ENCODE measurements around the gene ACP2. TPM values are rescaled to one million over a fixed set of nuclear protein-coding genes. Genes with fewer than 3 reads are reported as not detected.

Gene ACP2
- total RNA-seq, 1 donor: 24.9 TPM

Other genes with a start within 250 kb of the ACP2 start
- 98.5 and 152 TPM in 2 replicates for gene ARFGAP2, start 71.9 kb downstream of the ACP2 start, total RNA-seq (ENCODE audit: low replicate concordance)
- gene PACSIN3, start 62.4 kb downstream of the ACP2 start, total RNA-seq (ENCODE audit: low replicate concordance): 28.8 and 31.6 TPM in 2 replicates
- 47.2 and 99.4 TPM in 2 replicates for gene DDB2, start 33.8 kb downstream of the ACP2 start, total RNA-seq (ENCODE audit: low replicate concordance)
- gene NR1H3, start 9.2 kb upstream of the ACP2 start, total RNA-seq (ENCODE audit: low replicate concordance): 8.8 and 22.0 TPM in 2 replicates
- gene MADD, start 21.3 kb upstream of the ACP2 start, total RNA-seq (ENCODE audit: low replicate concordance): 23.7 and 31.5 TPM in 2 replicates
- gene MYBPC3, start 103.9 kb upstream of the ACP2 start, total RNA-seq (ENCODE audit: low replicate concordance): not detected in 2 replicates
- gene SPI1, start 129.7 kb upstream of the ACP2 start, total RNA-seq (ENCODE audit: low replicate concordance): not detected in 2 replicates
- 28.5 and 47.5 TPM in 2 replicates for gene SLC39A13, start 159.8 kb upstream of the ACP2 start, total RNA-seq (ENCODE audit: low replicate concordance)
- gene PSMC3, start 177.6 kb upstream of the ACP2 start, total RNA-seq (ENCODE audit: low replicate concordance): 52.3 and 128 TPM in 2 replicates
- gene RAPSN, start 200.3 kb upstream of the ACP2 start, total RNA-seq (ENCODE audit: low replicate concordance): 0.09 TPM in 1 of 2 replicates, not detected in the other

Measured in fibroblast of the aortic adventitia (primary cell).